ENCODE measurements around the gene CFAP61. TPM values are rescaled to one million over a fixed set of nuclear protein-coding genes. Genes with fewer than 3 reads are reported as not detected.
A peak's percentile ranks its signal among the peaks of the same experiment; 100 is the strongest.

Gene CFAP61
- total and polyA plus RNA-seq, 8 donors: 0.95 to 5.3 (median 3.2) TPM; not detected in 1

DNA sequence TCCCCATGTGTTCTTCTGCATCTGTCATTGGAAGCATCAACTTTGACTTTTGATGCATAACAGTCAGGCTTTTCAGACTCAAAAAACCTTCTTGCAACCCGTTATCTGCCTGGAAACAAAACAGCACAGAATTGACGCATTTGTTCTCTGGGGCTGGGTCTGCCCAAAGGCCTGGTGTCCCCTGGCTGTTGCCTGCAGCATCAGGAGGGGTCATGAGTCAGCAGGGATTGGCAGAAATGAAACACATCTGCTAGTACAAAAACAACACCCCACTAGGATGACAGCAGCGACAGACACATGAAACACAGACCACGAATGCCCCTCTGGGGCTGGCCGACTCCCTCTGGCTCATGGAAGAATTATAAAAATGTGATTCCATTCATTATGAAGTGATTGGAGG is 158.0 kb downstream of the CFAP61 start:
- Histone ChIP-seq H3K4me3 (no peak overlapping the region), H3K36me3 (no peaks in the 10 kb centered on the region), H3K9me3 (no peaks in the 10 kb centered on the region), H3K27ac (no peak overlapping the region), H3K4me1 (no peaks in the 10 kb centered on the region), H3K27me3 (peaks cover 0 to 14% of the 10 kb centered on the region in 2 donors)
- peak in 1 of 4 donors; percentile 34 for DNase-seq
- no peak for ATAC-seq
- intact Hi-C loops (cut with DNase I): no loop called here
- TF ChIP-seq, protein P1, sequence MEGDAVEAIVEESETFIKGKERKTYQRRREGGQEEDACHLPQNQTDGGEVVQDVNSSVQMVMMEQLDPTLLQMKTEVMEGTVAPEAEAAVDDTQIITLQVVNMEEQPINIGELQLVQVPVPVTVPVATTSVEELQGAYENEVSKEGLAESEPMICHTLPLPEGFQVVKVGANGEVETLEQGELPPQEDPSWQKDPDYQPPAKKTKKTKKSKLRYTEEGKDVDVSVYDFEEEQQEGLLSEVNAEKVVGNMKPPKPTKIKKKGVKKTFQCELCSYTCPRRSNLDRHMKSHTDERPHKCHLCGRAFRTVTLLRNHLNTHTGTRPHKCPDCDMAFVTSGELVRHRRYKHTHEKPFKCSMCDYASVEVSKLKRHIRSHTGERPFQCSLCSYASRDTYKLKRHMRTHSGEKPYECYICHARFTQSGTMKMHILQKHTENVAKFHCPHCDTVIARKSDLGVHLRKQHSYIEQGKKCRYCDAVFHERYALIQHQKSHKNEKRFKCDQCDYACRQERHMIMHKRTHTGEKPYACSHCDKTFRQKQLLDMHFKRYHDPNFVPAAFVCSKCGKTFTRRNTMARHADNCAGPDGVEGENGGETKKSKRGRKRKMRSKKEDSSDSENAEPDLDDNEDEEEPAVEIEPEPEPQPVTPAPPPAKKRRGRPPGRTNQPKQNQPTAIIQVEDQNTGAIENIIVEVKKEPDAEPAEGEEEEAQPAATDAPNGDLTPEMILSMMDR (IDR thresholded peaks at IDR 0.05): no peak

DNA sequence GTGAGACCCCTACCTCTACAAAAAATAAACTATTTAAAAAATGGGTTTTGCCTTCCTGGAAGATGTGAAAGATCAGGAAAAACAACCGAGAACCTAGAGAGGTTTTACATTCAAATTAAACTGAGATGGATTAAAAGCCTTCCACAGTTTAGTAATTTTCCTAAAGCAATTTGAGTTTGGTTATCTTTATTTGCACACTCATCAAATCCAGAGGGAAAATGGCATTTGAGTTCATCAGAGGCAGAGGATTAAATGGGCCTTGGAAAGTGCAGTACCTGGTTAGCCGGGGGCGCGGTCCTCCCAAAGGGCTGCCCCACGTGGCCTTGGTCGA is 158.6 kb downstream of the CFAP61 start:
- DNase-seq: no peak
- intact Hi-C loops (cut with DNase I): no loop called here

DNA sequence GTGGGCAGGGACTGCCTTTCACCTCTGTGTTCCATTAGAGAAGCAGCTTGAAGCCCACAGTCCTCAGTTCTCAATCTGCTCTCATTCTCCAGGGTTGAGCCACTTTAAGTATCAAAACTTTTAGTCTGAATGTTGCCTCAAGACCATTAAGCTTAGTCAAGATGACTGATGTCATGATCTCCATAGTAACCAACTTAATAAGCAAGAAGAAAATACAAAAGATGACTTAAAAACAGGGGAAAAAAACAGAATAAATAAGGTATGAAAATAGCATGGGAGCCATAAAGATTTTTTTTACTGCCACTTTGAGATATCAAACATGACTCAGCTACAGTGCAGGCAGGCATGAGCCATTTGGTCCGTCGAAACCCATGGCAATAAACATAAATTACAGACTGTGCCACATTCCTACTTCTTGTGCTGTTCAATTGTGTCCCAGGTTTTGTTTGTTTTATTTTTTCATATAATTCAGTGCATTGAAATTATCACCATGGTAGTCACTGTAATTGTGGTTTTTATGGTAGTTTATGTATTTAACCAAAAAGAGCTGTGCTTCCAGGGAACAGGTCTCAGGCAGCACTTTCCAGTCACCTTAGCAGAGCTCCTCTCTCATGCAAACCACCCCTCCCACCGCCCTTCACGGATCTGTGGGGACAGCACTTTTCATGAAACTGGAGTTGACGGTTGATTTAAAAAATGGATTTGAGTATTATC is 159.1 kb downstream of the CFAP61 start:
- no peaks in the 10 kb centered on the region for H3K9me3 ChIP-seq

More for the DNA sequence above, 158.6 kb downstream of the CFAP61 start:
- no peak for ATAC-seq
- Histone ChIP-seq H3K4me1 (no peaks in the 10 kb centered on the region), H3K27ac (no peak overlapping the region), H3K27me3 (peaks cover 0 to 19% of the 10 kb centered on the region in 2 donors), H3K9me3 (no peaks in the 10 kb centered on the region), H3K4me3 (no peak overlapping the region), H3K36me3 (no peaks in the 10 kb centered on the region)
- TF ChIP-seq, protein P1 (IDR thresholded peaks at IDR 0.05): no peak

DNA sequence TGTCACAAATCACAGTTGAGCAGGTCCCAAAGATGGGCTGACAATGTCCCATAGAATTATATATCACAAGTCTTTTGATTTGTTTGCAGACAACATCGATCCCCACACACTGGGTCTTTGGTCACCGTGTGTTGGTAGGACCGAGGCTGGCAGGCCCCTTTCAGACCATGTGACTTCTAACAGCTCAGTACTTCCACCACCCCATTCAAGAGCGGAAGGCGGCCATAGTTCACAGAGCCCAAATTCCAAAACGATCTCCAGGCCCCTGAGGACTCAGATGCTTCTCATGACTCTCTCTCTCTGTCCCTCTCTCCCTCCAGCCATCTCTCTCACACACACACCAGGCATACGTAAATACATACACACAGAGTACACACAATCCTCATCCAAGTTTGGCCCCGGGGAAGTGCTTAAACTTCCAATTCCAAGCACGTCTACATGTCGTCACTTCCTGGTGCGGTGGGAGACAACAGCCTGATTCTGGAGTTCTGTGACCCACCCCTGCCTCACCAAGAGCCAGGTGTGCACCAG is 159.7 kb downstream of the CFAP61 start:
- no peaks in the 10 kb centered on the region for H3K4me1 ChIP-seq
- H3K27ac ChIP-seq: no peak overlapping the region
- TF ChIP-seq, protein P1 (IDR thresholded peaks at IDR 0.05): no peak
- ATAC-seq (no peak), DNase-seq (no peak)
- H3K27me3 ChIP-seq: peaks cover 0 to 21% of the 10 kb centered on the region in 2 donors
- no peak overlapping the region for H3K4me3 ChIP-seq
- intact Hi-C loops (cut with DNase I): no loop called here
- no peaks in the 10 kb centered on the region for H3K36me3 ChIP-seq
- no peaks in the 10 kb centered on the region for H3K9me3 ChIP-seq

More for the DNA sequence above, 159.1 kb downstream of the CFAP61 start:
- Histone ChIP-seq H3K36me3 (no peaks in the 10 kb centered on the region), H3K27ac (no peak overlapping the region), H3K27me3 (peaks cover 0 to 24% of the 10 kb centered on the region in 2 donors), H3K4me1 (no peaks in the 10 kb centered on the region), H3K4me3 (no peak overlapping the region)
- no peak for ATAC-seq
- DNase-seq: no peak
- TF ChIP-seq, protein P1 (IDR thresholded peaks at IDR 0.05): no peak
- intact Hi-C loops (cut with DNase I): no loop called here

DNA sequence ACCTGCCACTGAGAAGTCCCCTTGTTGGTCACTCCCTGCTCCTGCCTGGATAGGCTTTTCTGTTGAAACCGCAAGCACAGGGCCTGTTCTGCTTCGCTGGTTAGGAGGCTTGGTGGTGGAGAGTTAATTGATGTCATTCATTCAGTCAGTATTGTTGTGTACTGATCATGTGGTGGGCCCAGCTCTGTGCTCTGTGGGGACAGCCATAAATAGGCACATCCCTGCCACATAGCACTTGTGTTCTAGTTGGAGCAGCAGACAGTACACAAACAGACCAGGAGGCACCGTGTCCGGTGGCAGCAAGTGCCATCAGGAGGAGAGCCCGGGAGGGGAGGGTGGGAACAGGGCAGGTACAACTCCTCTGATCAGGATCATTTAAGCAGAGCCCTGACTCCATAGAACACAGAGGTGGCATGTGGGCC is 160.4 kb downstream of the CFAP61 start:
- no peaks in the 10 kb centered on the region for H3K9me3 ChIP-seq
- H3K36me3 ChIP-seq: no peaks in the 10 kb centered on the region
- TF ChIP-seq, protein P1 (IDR thresholded peaks at IDR 0.05): no peak
- H3K27ac ChIP-seq: no peak overlapping the region
- H3K4me3 ChIP-seq: no peak overlapping the region
- no peak for ATAC-seq
- H3K27me3 ChIP-seq: peaks cover 0 to 19% of the 10 kb centered on the region in 2 donors
- no peaks in the 10 kb centered on the region for H3K4me1 ChIP-seq
- intact Hi-C loops (cut with DNase I): no loop called here
- no peak for DNase-seq

Measured in left lung (tissue), 10 donors.